Lower lobe of right lung (tissue), 2 donors: ENCODE data around the gene ANKK1. TPM values are rescaled to one million over a fixed set of nuclear protein-coding genes. Genes with fewer than 3 reads are reported as not detected.

Experiments
- ATAC-seq, 2 donors: fragments of 200-7000 bp; cut with Tn5 transposase; one replicate each; pipeline ENCODE4 v1.9.1; 2020 to 2022; ENCODE audit warnings: mild to moderate bottlenecking in 2 of 2, moderate library complexity in 2 of 2
- DNase-seq: peaks from one replicate; pipeline ENCODE4 v3.0.0-alpha.2; 2020
- H3K27ac ChIP-seq: fragments of 200-600 bp; one replicate; pipeline ENCODE4 v1.8.0; 2022
- H3K27me3 ChIP-seq: fragments of 200-600 bp; one replicate; pipeline ENCODE4 v1.8.0; 2022; ENCODE audit warnings: low read depth
- H3K36me3 ChIP-seq: fragments of 200-600 bp; one replicate; pipeline ENCODE4 v1.8.0; 2022; ENCODE audit warnings: mild to moderate bottlenecking
- H3K4me1 ChIP-seq: fragments of 200-600 bp; one replicate; pipeline ENCODE4 v1.8.0; 2022
- H3K4me3 ChIP-seq: fragments of 200-600 bp; one replicate; pipeline ENCODE4 v1.8.0; 2022; ENCODE audit warnings: mild to moderate bottlenecking
- H3K9me3 ChIP-seq: fragments of 200-600 bp; one replicate; pipeline ENCODE4 v1.8.0; 2022
- CTCF ChIP-seq: fragments of 200-600 bp; IDR thresholded peaks from one replicate; pipeline ENCODE4 v1.8.0; 2022; ENCODE audit warnings: antibody characterized with exemption, mild to moderate bottlenecking
- intact Hi-C: fragments of 100-400 bp; cut with DNase I; formaldehyde crosslinking; loops from one replicate; pipeline ENCODE4 v1.11.0; 2022
- total RNA-seq: library from RNA; stranded (reverse); fragmentation: NEBNext Ultra II Directional; extraction: Animal tissue kit (Norgen Biotek cat#: 25700); gene quantifications from one replicate; pipeline ENCODE4 v1.2.1, GENCODE V29; 2021
- donor health status: DM: no; HTN: yes; CAD: no; lungs with severe emphysema.

ANKK1 gene
- total RNA-seq, 1 donor from 2014 or later: 0.41 TPM

GRCh38 chr11:113372309-113372708, 15.3 kb upstream of the ANKK1 start:
- H3K36me3 ChIP-seq: peaks cover 23% of the 10 kb centered on the region
- ATAC-seq: no peak

GRCh38 chr11:113373306-113373705, 14.3 kb upstream of the ANKK1 start:
- intact Hi-C loops: no loop called here
- ATAC-seq (no peak), DNase-seq (no peak)
- Histone ChIP-seq H3K36me3 (peaks cover 14% of the 10 kb centered on the region), H3K4me1 (no peaks in the 10 kb centered on the region), H3K27me3 (no peaks in the 10 kb centered on the region), H3K9me3 (no peaks in the 10 kb centered on the region), H3K27ac (no peak overlapping the region), H3K4me3 (no peak overlapping the region)
- TF ChIP-seq CTCF: no peak

More at GRCh38 chr11:113372309-113372708, 15.3 kb upstream of the ANKK1 start:
- intact Hi-C loops: no loop called here
- Histone ChIP-seq H3K4me1 (no peaks in the 10 kb centered on the region), H3K27me3 (no peaks in the 10 kb centered on the region), H3K9me3 (no peaks in the 10 kb centered on the region), H3K27ac (no peak overlapping the region), H3K4me3 (no peak overlapping the region)
- DNase-seq: no peak
- no peak for TF ChIP-seq CTCF

- DNase-seq: no peak
- no peak overlapping the region for H3K4me3 ChIP-seq
- TF ChIP-seq CTCF: no peak
- H3K27ac ChIP-seq: no peak overlapping the region
- peaks cover 6% of the 10 kb centered on the region for H3K36me3 ChIP-seq
- intact Hi-C loops: no loop called here
- no peaks in the 10 kb centered on the region for H3K4me1 ChIP-seq
- no peaks in the 10 kb centered on the region for H3K27me3 ChIP-seq
- no peaks in the 10 kb centered on the region for H3K9me3 ChIP-seq
- ATAC-seq: no peak
Measured at GRCh38 chr11:113373981-113374560, 13.5 kb upstream of the ANKK1 start.

GRCh38 chr11:113375402-113375801, 12.2 kb upstream of the ANKK1 start:
- DNase-seq (no peak), ATAC-seq (no peak)
- H3K27ac ChIP-seq: no peak overlapping the region
- no peaks in the 10 kb centered on the region for H3K27me3 ChIP-seq
- no peak overlapping the region for H3K4me3 ChIP-seq
- TF ChIP-seq CTCF: no peak
- no peaks in the 10 kb centered on the region for H3K36me3 ChIP-seq
- no peaks in the 10 kb centered on the region for H3K9me3 ChIP-seq
- intact Hi-C loops: no loop called here
- no peaks in the 10 kb centered on the region for H3K4me1 ChIP-seq

- H3K27ac ChIP-seq: no peak overlapping the region
- intact Hi-C loops: no loop called here
- ATAC-seq (peak; percentile 42 to 43), DNase-seq (no peak)
- H3K4me1 ChIP-seq: no peaks in the 10 kb centered on the region
- no peaks in the 10 kb centered on the region for H3K9me3 ChIP-seq
- H3K4me3 ChIP-seq: no peak overlapping the region
- no peaks in the 10 kb centered on the region for H3K27me3 ChIP-seq
- no peak for TF ChIP-seq CTCF
- no peaks in the 10 kb centered on the region for H3K36me3 ChIP-seq
Measured at GRCh38 chr11:113376156-113376555, 11.4 kb upstream of the ANKK1 start.
